ENCODE results near the gene DLL4.

DNA sequence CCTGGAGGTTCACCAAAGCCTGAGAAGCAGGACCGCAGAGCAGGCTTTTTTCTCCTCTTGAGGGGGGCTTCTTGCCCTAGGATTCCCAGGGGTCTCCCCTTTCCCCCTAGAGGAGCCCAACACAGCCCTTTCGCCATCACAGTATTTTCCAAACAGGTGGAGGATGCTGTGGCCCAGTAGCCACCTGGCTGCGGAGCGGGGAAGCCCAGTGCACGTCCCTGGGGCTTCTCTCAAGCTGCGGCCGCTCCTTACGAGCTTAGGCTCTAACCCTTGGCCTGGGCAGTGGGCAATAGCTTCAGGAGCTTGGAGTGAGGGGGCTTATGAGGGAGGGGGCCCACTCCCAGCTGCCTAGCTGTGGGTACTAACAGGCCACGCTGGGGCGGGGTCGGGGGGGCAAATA, 11.6 kb upstream of the DLL4 start:
- TF ChIP-seq POLR2AphosphoS5 (IDR thresholded peaks at IDR 0.05; ENCODE audit: low read depth, low read length) = no peak
- no peak for TF ChIP-seq POLR2A (IDR thresholded peaks at IDR 0.05; ENCODE audit: low read depth, low read length)
- no peak for TF ChIP-seq POU2F2 (IDR thresholded peaks at IDR 0.05; ENCODE audit: low read depth, low read length)
- TF ChIP-seq TAF1 (IDR thresholded peaks at IDR 0.05; ENCODE audit: low read depth, low read length) = no peak
- TF ChIP-seq SPI1 (IDR thresholded peaks at IDR 0.05; ENCODE audit: low read depth, low read length) = no peak
- no peak for TF ChIP-seq PAX5 (IDR thresholded peaks at IDR 0.05; ENCODE audit: insufficient read depth, low read length, severe bottlenecking)
